ENCODE results near the gene FRY.

DNA sequence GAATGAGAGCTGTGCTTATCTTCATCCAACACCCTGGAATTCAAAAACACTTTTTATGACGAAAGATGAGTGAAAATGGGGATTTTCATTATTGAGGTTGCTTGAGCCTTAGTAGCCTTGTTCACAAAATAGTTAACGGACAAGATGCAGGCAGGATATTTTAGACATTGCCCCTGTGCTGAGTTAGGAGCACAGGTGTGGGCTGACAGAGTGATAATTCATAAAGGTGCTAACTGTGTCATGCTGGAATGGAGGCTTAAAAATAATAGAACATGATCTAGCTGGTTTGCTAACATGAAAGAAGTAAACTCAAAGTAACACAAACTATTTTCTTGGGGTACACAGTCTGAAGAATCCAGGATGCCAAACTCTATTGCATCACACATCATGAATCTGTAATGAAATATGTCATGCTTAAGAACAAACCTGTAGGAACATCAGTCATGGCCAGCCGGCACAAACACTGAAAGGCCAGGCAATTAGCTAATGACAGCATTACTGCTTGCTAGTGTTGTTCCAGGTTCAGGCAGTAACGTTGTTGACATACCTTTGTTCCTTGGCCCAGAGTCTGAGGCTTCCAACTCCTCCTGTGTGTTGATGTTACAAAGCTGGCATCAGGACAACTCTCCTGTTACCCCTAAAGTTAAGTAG is 55.3 kb downstream of the FRY start:
- TF ChIP-seq, protein P1, sequence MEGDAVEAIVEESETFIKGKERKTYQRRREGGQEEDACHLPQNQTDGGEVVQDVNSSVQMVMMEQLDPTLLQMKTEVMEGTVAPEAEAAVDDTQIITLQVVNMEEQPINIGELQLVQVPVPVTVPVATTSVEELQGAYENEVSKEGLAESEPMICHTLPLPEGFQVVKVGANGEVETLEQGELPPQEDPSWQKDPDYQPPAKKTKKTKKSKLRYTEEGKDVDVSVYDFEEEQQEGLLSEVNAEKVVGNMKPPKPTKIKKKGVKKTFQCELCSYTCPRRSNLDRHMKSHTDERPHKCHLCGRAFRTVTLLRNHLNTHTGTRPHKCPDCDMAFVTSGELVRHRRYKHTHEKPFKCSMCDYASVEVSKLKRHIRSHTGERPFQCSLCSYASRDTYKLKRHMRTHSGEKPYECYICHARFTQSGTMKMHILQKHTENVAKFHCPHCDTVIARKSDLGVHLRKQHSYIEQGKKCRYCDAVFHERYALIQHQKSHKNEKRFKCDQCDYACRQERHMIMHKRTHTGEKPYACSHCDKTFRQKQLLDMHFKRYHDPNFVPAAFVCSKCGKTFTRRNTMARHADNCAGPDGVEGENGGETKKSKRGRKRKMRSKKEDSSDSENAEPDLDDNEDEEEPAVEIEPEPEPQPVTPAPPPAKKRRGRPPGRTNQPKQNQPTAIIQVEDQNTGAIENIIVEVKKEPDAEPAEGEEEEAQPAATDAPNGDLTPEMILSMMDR (IDR thresholded peaks at IDR 0.05) = no peak
- TF ChIP-seq ZNF263 (CRISPR knock-in tag; IDR thresholded peaks at IDR 0.05; ENCODE audit: low read depth) = no peak
- TF ChIP-seq ESRRA (CRISPR knock-in tag; IDR thresholded peaks at IDR 0.05; ENCODE audit: borderline replicate concordance) = no peak
- TF ChIP-seq PREB (CRISPR knock-in tag; IDR thresholded peaks at IDR 0.05; ENCODE audit: borderline replicate concordance) = no peak

Data from WTC11 (cell line).